GM10248 (cell line): ENCODE measurements around the gene RNF128.

Experiments used
- CTCF ChIA-PET: fragments of 300-600 bp; sonication (Branson Sonifier 250); formaldehyde crosslinking; extraction: SDS; loops from one replicate; lab custom pipeline; 2021; ENCODE audit warnings: antibody characterized with exemption; lab: Yijun Ruan, JAX
- POLR2A ChIA-PET: fragments of 350-650 bp; sonication (Branson Sonifier 250); formaldehyde crosslinking; extraction: SDS; loops from one replicate; lab custom pipeline; 2020; ENCODE audit warnings: antibody characterized with exemption; lab: Yijun Ruan, JAX
- DNase-seq: peaks from one replicate; pipeline ENCODE4 v3.0.0; 2012; ENCODE audit errors: extremely low spot score
- CTCF ChIP-seq: IDR thresholded peaks from 2 replicates; pipeline ENCODE4 v1.5.1; 2012; ENCODE audit warnings: mild to moderate bottlenecking, low read depth; ENCODE audit errors: extremely low read depth, missing control alignments, control extremely low read depth

RNF128 gene

GRCh38 chrX:106726485-106727437 is at the start of gene RNF128:
RNF128 (plus strand) TSS chrX:106726701; CDS start chrX:106726914, 213 bp downstream.
- ChIA-PET CTCF (interaction anchor here (1.3 to 1.4 kb wide), 2 partner anchors 9 kb away, joined by 3 read pairs; no protein-coding TSS in a partner anchor), POLR2A (no interaction called here)
- no peak for DNase-seq
- no peak for TF ChIP-seq CTCF

- ChIA-PET CTCF (interaction anchor here (1.2 kb wide), 1 partner anchor 12 kb away, joined by 3 read pairs; no protein-coding TSS in a partner anchor), POLR2A (no interaction called here)
Measured at GRCh38 chrX:106680716-106681115, 45.8 kb upstream of the RNF128 start.

GRCh38 chrX:106684207-106684606 is 42.3 kb upstream of the RNF128 start:
- ChIA-PET CTCF (no interaction called here), POLR2A (no interaction called here)
- no peak for DNase-seq
- no peak for TF ChIP-seq CTCF

More at GRCh38 chrX:106680716-106681115, 45.8 kb upstream of the RNF128 start:
- no peak for TF ChIP-seq CTCF
- no peak for DNase-seq

GRCh38 chrX:106692425-106693065 is 34.0 kb upstream of the RNF128 start:
- ChIA-PET POLR2A (no interaction called here), CTCF (interaction anchor here (1.1 kb wide), 2 partner anchors 9 to 11 kb away, joined by 3 to 4 read pairs; no protein-coding TSS in a partner anchor)
- TF ChIP-seq CTCF: no peak
- DNase-seq: no peak

GRCh38 chrX:106696502-106696901 is 30.0 kb upstream of the RNF128 start:
- DNase-seq: no peak
- TF ChIP-seq CTCF: no peak
- ChIA-PET CTCF (no interaction called here), POLR2A (no interaction called here)

GRCh38 chrX:106698693-106699092 is 27.8 kb upstream of the RNF128 start:
- no peak for TF ChIP-seq CTCF
- ChIA-PET CTCF (interaction anchor here (1.2 kb wide), 1 partner anchor 24 kb away, joined by 3 read pairs; no protein-coding TSS in a partner anchor), POLR2A (no interaction called here)
- DNase-seq: no peak
